Measurements from ENCODE around the gene TRMO.

TRMO gene

GRCh38 chr9:97936998-97937397 lies 14.7 kb upstream of the TRMO start:
- no peaks in the 10 kb centered on the region for H3K36me3 ChIP-seq (ENCODE audit: control insufficient read depth in 2 of 2, insufficient read depth in 1 of 2, low read length in 2 of 2)
- no peak for TF ChIP-seq ZBTB49 (tag by site-specific recombination; IDR thresholded peaks at IDR 0.05; ENCODE audit: low read depth)
- no peak for TF ChIP-seq ZNF19 (tag by site-specific recombination; IDR thresholded peaks at IDR 0.05; ENCODE audit: low read depth)
- TF ChIP-seq ZBTB10 (tag by site-specific recombination; IDR thresholded peaks at IDR 0.05), result no peak
- TF ChIP-seq ZNF132 (tag by site-specific recombination; IDR thresholded peaks at IDR 0.05; ENCODE audit: borderline replicate concordance), result no peak
- TF ChIP-seq ZNF837 (tag by site-specific recombination; IDR thresholded peaks at IDR 0.05), result no peak
- TF ChIP-seq ZBTB11 (tag by site-specific recombination; conservative IDR thresholded peaks at IDR 0.05; ENCODE audit: low read depth), result no peak
- TF ChIP-seq ZNF645 (tag by site-specific recombination; IDR thresholded peaks at IDR 0.05), result no peak
- TF ChIP-seq ZNF366 (tag by site-specific recombination; conservative IDR thresholded peaks at IDR 0.05), result no peak
- no peak for TF ChIP-seq OSR2 (tag by site-specific recombination; IDR thresholded peaks at IDR 0.05)
- no peak for TF ChIP-seq AEBP2 (tag by site-specific recombination; IDR thresholded peaks at IDR 0.05; ENCODE audit: borderline replicate concordance)
- no peak for TF ChIP-seq ZNF473 (tag by site-specific recombination; IDR thresholded peaks at IDR 0.05)
- TF ChIP-seq ZNF324 (tag by site-specific recombination; IDR thresholded peaks at IDR 0.05), result no peak
- no peak for TF ChIP-seq ZNF560 (tag by site-specific recombination; IDR thresholded peaks at IDR 0.05; ENCODE audit: borderline replicate concordance)
- no peak for TF ChIP-seq ZNF530 (tag by site-specific recombination; IDR thresholded peaks at IDR 0.05; ENCODE audit: low read depth)
- H3K27ac ChIP-seq (ENCODE audit: extremely low read depth, low read depth, low read length), result no peak overlapping the region
- POLR2A ChIA-PET, result no interaction called here
- H3K9me3 ChIP-seq (ENCODE audit: control insufficient read depth, insufficient read depth, low read depth, low read length), result no peaks in the 10 kb centered on the region
- H3K4me1 ChIP-seq (ENCODE audit: control insufficient read depth, insufficient read depth, low read length), result no peaks in the 10 kb centered on the region
- CTCF ChIA-PET, result no interaction called here
- H3K4me3 ChIP-seq (ENCODE audit: low read depth, low read length), result no peak overlapping the region

Measured in HEK293 (cell line).